K562 (cell line): ENCODE data around the gene MBD3. TPM values are rescaled to one million over a fixed set of nuclear protein-coding genes. Genes with fewer than 3 reads are reported as not detected.

Experiments
- ATAC-seq: fragments of 200-7000 bp; cut with Tn5 transposase; 3 replicates; pipeline ENCODE4 v1.9.1; 2020; ENCODE audit warnings: moderate library complexity
- BruUV-seq: library from RNA; stranded (reverse); fragments of 400-500 nt; replicated peaks from 2 replicates; lab custom pipeline; 2021; lab: Mats Ljungman, UMichigan
- CTCF ChIA-PET: fragments of 300-600 bp; formaldehyde crosslinking; extraction: SDS; loops from one replicate; lab custom pipeline; 2021; ENCODE audit warnings: low intra/inter-chr PET ratio; lab: Yijun Ruan, JAX
- POLR2A ChIA-PET: fragments of 300-600, 350-650 bp; sonication (Branson Sonifier 250); formaldehyde crosslinking; extraction: SDS; loops from one replicate; lab custom pipeline; 2021; ENCODE audit warnings: antibody characterized with exemption, inconsistent platforms; lab: Yijun Ruan, JAX
- DNase-seq, 4 experiments: peaks; one replicate each; pipeline versions ENCODE4 v3.0.0 to v3.0.0-alpha.2; 2011 to 2018; ENCODE audit warnings: low spot score in 3 of 4, mixed read lengths in 3 of 4; ENCODE audit errors: extremely low read depth in 1 of 4
- FAIRE-seq: peaks from 2 replicates; lab custom pipeline; 2011; peaks lifted over from hg19 to GRCh38; lab: Jason Lieb, UNC
- H2AFZ ChIP-seq: 2 replicates; pipeline ENCODE4 v1.6.0; 2011; ENCODE audit warnings: low read depth, low read length, control low read depth, inconsistent platforms
- H3K27ac ChIP-seq: fragments of 200-600 bp; 3 replicates; pipeline ENCODE4 v1.8.0; 2011; ENCODE audit warnings: low read depth, mild to moderate bottlenecking, control low read depth, inconsistent platforms, low read length, moderate library complexity, mixed read lengths; ENCODE audit errors: extremely low read depth
- H3K27me3 ChIP-seq, 2 experiments: fragments of 300-600 bp in 1 of 2; 2 replicates in 1 of 2; 3 replicates in 1 of 2; pipeline versions ENCODE4 v1.6.0 to v1.8.0; 2011; ENCODE audit warnings: inconsistent platforms in 2 of 2, low read length in 2 of 2, mild to moderate bottlenecking in 1 of 2, mixed read lengths in 1 of 2, moderate library complexity in 1 of 2; ENCODE audit not compliant: control insufficient read depth in 2 of 2, insufficient read depth in 2 of 2
- H3K36me3 ChIP-seq: fragments of 300-600 bp; 3 replicates; pipeline ENCODE4 v1.8.0; 2011; ENCODE audit warnings: mild to moderate bottlenecking, low read length, inconsistent platforms; ENCODE audit not compliant: control insufficient read depth, insufficient read depth
- H3K4me1 ChIP-seq, 2 experiments: fragments of 200-600 bp in 1 of 2; replicated peaks in 1 of 2; 2 replicates in 1 of 2; 3 replicates in 1 of 2; pipeline versions ENCODE4 v1.5.1 to v1.8.0; 2011; ENCODE audit warnings: inconsistent platforms in 2 of 2, low read length in 2 of 2, mild to moderate bottlenecking in 1 of 2, mixed read lengths in 1 of 2, moderate library complexity in 1 of 2; ENCODE audit not compliant: control insufficient read depth in 2 of 2, insufficient read depth in 2 of 2
- H3K4me2 ChIP-seq: 2 replicates; pipeline ENCODE4 v1.6.1; 2011; ENCODE audit warnings: low read length, control low read depth, inconsistent platforms, mixed read lengths; ENCODE audit not compliant: insufficient read depth
- H3K4me3 ChIP-seq: fragments of 200-600 bp; sonication (generic), shearing (Covaris generic); 2 replicates; pipeline ENCODE4 v1.5.1; 2016; ENCODE audit warnings: control low read depth, inconsistent platforms
- H3K79me2 ChIP-seq: fragments of 200-600 bp; 3 replicates; pipeline ENCODE4 v1.8.0; 2011; ENCODE audit warnings: low read length, inconsistent platforms; ENCODE audit not compliant: control insufficient read depth, insufficient read depth
- H3K9ac ChIP-seq, 2 experiments: 2 replicates each; pipeline versions ENCODE4 v1.6.0 to v1.6.1; 2011; ENCODE audit warnings: low read depth in 2 of 2, low read length in 2 of 2, control low read depth in 1 of 2, inconsistent platforms in 1 of 2, mild to moderate bottlenecking in 1 of 2, mixed read lengths in 1 of 2; ENCODE audit not compliant: insufficient read depth in 1 of 2
- H3K9me1 ChIP-seq: one replicate; pipeline ENCODE4 v1.6.0; 2011; ENCODE audit warnings: inconsistent platforms, mild to moderate bottlenecking, low read length, moderate library complexity; ENCODE audit not compliant: control insufficient read depth, insufficient read depth
- H3K9me3 ChIP-seq: replicated peaks from 2 replicates; pipeline ENCODE4 v1.5.1; 2011; ENCODE audit warnings: low read depth, low read length, inconsistent platforms; ENCODE audit not compliant: control insufficient read depth, insufficient read depth
- H4K20me1 ChIP-seq: replicated peaks from 2 replicates; pipeline ENCODE4 v1.6.1; 2011; ENCODE audit warnings: low read length, inconsistent platforms, mixed read lengths; ENCODE audit not compliant: control insufficient read depth, insufficient read depth
- ADNP ChIP-seq: fragments of 200-800 bp; sonication (Bioruptor generic); IDR thresholded peaks from 2 replicates; pipeline ENCODE4 v1.6.1; 2016; ENCODE audit warnings: missing genetic modification characterization, missing compliant biosample characterization
- CBFB ChIP-seq: sonication (generic); formaldehyde crosslinking; IDR thresholded peaks from 2 replicates; pipeline ENCODE4 v1.4.0; 2020; ENCODE audit warnings: mild to moderate bottlenecking, missing genetic modification reagents
- RBBP5 ChIP-seq: fragments of 200-600 bp; sonication (generic); IDR thresholded peaks from 2 replicates; pipeline ENCODE4 v1.6.1; 2012; ENCODE audit warnings: borderline replicate concordance, mild to moderate bottlenecking, low read length, control low read depth, inconsistent platforms; ENCODE audit not compliant: insufficient read depth, poor library complexity, severe bottlenecking
- SPI1 ChIP-seq: IDR thresholded peaks from 2 replicates; pipeline ENCODE4 v1.6.1; 2011; ENCODE audit warnings: low read depth, low read length, control low read depth, borderline replicate concordance
- ZNF263 ChIP-seq: sonication (generic); formaldehyde crosslinking; IDR thresholded peaks from 2 replicates; pipeline ENCODE4 v1.8.0; 2022; ENCODE audit warnings: mild to moderate bottlenecking, missing genetic modification reagents, borderline replicate concordance
- WGBS: fragments of 100-300 bp; shearing (Covaris generic); methylation state at CpG from one replicate; pipeline ENCODE4 v1.1.6; 2016; ENCODE audit warnings: low coverage, mixed read lengths; ENCODE audit not compliant: insufficient coverage; ENCODE audit errors: missing lambda C conversion rate; 5-methylcytosine and 5-hydroxymethylcytosine counted together
- in situ Hi-C: fragments of 300-500 bp; cut with MboI; formaldehyde crosslinking; loops from 4 replicates; pipeline ENCODE4 v1.15.0; 2018; ENCODE audit warnings: inconsistent platforms, mixed read lengths
- intact Hi-C: fragments of 100-400 bp; cut with micrococcal nuclease; formaldehyde crosslinking; loops from 2 replicates; pipeline ENCODE4 v1.14.2; 2022
- polyA plus RNA-seq, 8 experiments: library from polyadenylated mRNA; depleted of rRNA in 4 of 8; stranded (reverse) in 5 of 8; unstranded in 3 of 8; fragments of >200 nt; fragmentation: Nextera tagmentation in 2 of 8; fragmentation: Illumina TruSeq in 1 of 8; extraction: Ambion mirVana in 2 of 8; extraction: Trizol in 1 of 8; gene quantifications; 2 replicates each; pipeline versions ENCODE4 v1.2.1 to v1.2.3, GENCODE V29; 2011 to 2014; ENCODE audit warnings: inconsistent platforms in 1 of 8, missing spikeins in 1 of 8
- total RNA-seq, 7 experiments: library from RNA; depleted of rRNA in 6 of 7; stranded (reverse); fragments of >200 nt in 6 of 7; fragmentation: Illumina TruSeq in 2 of 7; extraction: Trizol in 2 of 7; gene quantifications; 2 replicates each; pipeline versions ENCODE4 v1.2.1 to v1.2.3, GENCODE V29; 2011 to 2021; ENCODE audit warnings: low replicate concordance in 1 of 7
- TF ChIP-seq, protein P1 (sequence below), 2 experiments: fragments of 450-650 bp in 1 of 2; sonication (generic) in 1 of 2; formaldehyde crosslinking in 1 of 2; IDR thresholded peaks; 2 replicates each; pipeline versions ENCODE4 v1.7.1 to v1.9.0; 2016 to 2022; ENCODE audit warnings: inconsistent platforms in 1 of 2, mild to moderate bottlenecking in 1 of 2, missing genetic modification reagents in 1 of 2

Gene MBD3
- total and polyA plus RNA-seq, 9 of the 15 experiments (the other 6 are each of a cell fraction or from before 2014, with no cell fraction given): 0.24 to 137 (median 30.9) TPM

- TF ChIP-seq ZNF263 (CRISPR knock-in tag): peak; percentile 66; the same call in 1 of the 2 replicates
These were observed 42.2 kb upstream of the MBD3 start (continued) for GRCh38 chr19:1634938-1635243.

DNA sequence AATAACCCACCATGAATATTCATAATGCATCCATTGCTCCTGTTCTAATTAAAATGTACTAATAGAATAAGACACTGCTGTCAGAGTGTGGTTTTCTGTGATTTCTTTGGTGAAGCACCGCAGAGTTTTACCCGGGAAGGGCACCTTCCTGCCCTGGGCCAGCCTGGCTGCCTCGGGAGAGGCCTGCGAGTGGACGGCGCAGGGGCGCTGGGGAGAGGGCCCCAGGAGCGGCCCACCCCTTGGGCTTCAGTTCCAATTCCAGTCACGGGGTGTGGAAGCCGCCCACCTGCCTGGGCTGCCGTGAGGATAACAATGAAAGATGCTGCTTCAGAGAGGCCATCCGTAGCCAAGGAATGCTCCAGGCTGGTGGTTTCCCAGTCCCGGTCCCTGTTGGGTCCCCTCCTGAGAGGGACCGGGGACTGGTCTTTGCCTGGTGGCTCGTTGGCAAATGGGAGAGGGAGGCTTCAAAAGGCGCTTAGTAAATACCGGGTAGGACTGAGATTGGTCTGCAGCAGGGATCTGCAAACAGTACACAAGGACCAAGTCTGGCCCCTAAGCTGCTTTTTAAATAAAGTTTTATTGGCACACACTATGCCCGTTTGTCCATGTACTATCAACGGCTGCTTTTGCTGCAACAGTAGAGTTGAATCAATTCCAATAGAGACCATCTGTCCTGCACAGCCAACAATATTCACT is 41.7 kb upstream of the MBD3 start:
- H3K9me3 ChIP-seq: no peaks in the 10 kb centered on the region; the same call in 1 of the 2 replicates
- no peak for ATAC-seq
- H3K36me3 ChIP-seq: peaks cover 93% of the 10 kb centered on the region
- no peaks in the 10 kb centered on the region for H3K27me3 ChIP-seq
- H3K27ac ChIP-seq: no peak overlapping the region
- peaks cover 5% of the 10 kb centered on the region for H3K9me1 ChIP-seq
- peaks cover 81% of the 10 kb centered on the region for H3K79me2 ChIP-seq
- H2AFZ ChIP-seq: no peak overlapping the region
- no peak overlapping the region for H3K4me2 ChIP-seq
- H3K4me1 ChIP-seq: peaks cover 19 to 61% of the 10 kb centered on the region in 2 experiments
- no peaks in the 10 kb centered on the region for H4K20me1 ChIP-seq
- 89% methylated on average over 19 of the region's 19 CpGs for WGBS
- no peak for TF ChIP-seq SPI1
- no peak for TF ChIP-seq RBBP5
- TF ChIP-seq ADNP: 0 out of 2 replicates have a peak, but pooled peaks have one; percentile 43
- TF ChIP-seq, protein P1, sequence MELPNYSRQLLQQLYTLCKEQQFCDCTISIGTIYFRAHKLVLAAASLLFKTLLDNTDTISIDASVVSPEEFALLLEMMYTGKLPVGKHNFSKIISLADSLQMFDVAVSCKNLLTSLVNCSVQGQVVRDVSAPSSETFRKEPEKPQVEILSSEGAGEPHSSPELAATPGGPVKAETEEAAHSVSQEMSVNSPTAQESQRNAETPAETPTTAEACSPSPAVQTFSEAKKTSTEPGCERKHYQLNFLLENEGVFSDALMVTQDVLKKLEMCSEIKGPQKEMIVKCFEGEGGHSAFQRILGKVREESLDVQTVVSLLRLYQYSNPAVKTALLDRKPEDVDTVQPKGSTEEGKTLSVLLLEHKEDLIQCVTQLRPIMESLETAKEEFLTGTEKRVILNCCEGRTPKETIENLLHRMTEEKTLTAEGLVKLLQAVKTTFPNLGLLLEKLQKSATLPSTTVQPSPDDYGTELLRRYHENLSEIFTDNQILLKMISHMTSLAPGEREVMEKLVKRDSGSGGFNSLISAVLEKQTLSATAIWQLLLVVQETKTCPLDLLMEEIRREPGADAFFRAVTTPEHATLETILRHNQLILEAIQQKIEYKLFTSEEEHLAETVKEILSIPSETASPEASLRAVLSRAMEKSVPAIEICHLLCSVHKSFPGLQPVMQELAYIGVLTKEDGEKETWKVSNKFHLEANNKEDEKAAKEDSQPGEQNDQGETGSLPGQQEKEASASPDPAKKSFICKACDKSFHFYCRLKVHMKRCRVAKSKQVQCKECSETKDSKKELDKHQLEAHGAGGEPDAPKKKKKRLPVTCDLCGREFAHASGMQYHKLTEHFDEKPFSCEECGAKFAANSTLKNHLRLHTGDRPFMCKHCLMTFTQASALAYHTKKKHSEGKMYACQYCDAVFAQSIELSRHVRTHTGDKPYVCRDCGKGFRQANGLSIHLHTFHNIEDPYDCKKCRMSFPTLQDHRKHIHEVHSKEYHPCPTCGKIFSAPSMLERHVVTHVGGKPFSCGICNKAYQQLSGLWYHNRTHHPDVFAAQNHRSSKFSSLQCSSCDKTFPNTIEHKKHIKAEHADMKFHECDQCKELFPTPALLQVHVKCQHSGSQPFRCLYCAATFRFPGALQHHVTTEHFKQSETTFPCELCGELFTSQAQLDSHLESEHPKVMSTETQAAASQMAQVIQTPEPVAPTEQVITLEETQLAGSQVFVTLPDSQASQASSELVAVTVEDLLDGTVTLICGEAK (IDR thresholded peaks at IDR 0.05): peak; percentile 98
- TF ChIP-seq, protein P1 (CRISPR knock-in tag; IDR thresholded peaks at IDR 0.05): peak; percentile 97
- no peak for TF ChIP-seq CBFB (CRISPR knock-in tag)
- peak overlapping the region in 1 of 2 experiments; percentile 8; a peak in 1 of 4 replicates for H3K9ac ChIP-seq
- no TSS peak for BruUV-seq
- no peak for DNase-seq
- ChIA-PET POLR2A (interaction anchor here (0.9 to 1.2 kb wide), 2 partner anchors 9 to 13 kb away, joined by 4 read pairs; no protein-coding TSS in a partner anchor), CTCF (no interaction called here)
- intact Hi-C loops (no loop called here), in situ Hi-C loops (no loop called here)
- no peak for FAIRE-seq
- H3K4me3 ChIP-seq: no peak overlapping the region
